Kidney capillary endothelial cell (primary cell): Measurements from ENCODE around the gene WDR64.

Experiments
- DNase-seq: peaks from one replicate; pipeline ENCODE4 v3.0.0-alpha.2; 2018; ENCODE audit warnings: low spot score

Gene WDR64

DNA sequence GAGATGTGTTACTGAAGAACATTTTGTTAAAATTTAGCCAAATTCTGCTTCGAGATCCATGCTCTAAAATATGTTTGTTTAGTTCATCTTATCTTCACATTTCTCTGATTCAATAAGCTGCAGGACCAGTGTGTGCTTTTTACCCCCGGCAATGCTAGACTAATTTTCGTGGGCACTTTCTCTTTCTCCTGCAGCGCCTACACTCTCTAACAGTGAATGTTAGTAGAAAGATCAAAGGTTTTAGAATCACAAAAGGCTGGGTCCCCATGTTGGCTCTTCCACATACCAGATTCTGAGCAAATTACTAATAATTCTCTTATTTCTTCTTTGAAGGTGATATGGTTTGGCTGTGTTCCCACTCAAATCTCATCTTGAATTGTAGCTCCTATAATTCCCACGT, 20.4 kb upstream of the WDR64 start:
- no peak for DNase-seq

DNA sequence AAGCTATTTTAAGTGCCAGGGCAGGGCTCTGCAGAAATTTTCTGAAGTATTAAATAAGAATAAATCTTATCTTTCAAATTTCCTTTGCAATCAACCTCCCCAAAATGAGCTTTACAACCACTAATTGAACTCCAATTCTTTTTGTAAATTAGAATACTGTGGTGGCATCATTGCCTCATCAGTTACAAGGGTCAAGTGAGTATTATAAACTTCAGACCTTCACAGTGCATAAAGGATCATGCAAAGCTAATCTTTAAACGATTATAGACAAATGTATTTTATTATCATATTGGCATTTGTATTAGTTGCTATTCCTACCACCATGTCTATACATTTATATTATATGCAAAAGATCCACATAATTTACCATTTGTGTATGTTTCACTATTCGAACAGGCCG, 19.1 kb upstream of the WDR64 start:
- no peak for DNase-seq

DNA sequence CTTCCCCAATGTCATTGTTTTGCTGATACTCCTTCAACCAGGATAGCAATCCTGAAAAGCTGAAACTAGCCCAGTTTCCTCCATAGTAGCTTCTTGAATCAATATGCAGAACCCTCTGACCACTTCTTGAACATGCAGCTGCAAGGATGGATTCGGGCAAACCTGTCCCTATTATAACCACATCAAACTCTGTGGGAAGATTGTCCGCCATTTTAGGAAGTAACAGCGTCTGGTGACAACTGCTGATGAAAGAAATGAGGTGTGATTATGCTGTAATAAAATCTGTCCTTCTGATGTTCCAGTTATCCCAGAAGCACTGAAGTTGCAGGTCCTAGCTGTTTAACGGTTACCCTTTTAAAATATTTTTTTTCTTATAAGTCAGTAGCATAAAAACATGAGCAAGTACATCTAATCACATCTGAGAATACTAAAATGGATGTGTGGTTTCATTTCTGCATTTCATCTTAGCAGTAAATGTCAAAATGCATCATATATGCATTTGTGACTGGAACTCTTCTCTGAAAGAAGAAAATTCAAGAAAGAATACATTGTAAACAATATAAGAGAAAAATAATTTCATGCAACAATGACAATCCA, 16.4 kb upstream of the WDR64 start:
- DNase-seq: no peak

DNA sequence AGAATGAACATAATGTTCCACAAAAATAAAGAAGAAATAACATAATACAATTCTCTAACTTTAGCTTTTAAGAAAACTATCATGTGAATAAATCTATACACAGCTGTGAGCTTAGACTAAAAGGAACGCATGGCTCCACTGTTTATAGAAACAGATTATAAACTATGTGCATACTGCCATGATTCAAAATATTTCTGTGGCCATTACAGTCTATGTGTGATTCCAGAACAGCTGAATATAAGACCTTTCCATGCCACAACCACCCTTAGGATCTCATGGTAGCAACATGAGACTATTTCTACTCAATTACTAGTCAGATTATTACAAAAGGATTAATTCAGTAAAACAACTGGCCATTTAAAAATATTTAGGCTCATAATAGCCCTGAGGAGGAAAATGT, 15.8 kb upstream of the WDR64 start:
- DNase-seq: no peak

DNA sequence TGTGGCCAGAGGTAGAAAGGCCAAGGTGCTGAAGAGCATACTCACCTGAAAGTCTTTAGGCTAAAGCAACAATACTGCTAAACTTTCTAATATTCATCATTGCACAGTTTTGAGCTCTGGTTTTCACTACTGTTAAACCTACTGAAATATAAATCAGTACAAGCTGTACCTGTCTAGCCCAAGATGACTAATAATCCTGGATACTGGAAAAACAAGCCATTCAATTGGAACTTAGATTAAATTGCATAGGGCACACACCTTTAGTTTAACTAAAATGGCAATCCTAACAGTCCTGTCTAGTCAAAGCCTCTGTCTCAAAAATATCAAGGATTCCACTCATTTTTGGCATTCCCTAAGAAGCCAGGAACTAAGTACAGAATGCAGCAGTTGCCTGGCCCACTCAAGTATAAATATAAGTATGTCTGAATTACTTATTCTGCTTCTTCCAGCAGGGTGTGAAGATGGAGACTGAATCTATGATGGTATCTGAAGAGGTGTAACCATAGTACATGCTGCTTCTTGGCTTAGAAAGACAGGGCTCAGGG, 15.0 kb upstream of the WDR64 start:
- no peak for DNase-seq

DNA sequence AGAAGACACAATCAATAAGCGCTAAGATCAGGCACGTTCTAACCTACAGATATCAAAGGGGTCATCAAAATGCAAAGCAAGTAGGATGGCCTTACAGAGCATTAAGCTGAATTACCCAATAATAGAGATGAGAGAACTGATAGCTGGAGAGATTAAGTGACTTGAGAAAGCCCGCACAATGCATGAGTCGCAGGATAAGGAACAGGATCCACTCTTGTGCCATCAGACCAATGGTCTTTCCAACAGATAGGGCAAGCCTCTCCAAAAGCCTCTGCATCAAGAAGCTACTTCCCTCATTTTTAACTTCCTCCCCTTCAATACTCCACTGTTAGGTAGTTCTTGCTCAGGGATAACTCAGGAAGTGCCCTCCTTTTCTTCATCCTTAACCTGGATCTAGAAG, 14.5 kb upstream of the WDR64 start:
- DNase-seq: no peak

DNA sequence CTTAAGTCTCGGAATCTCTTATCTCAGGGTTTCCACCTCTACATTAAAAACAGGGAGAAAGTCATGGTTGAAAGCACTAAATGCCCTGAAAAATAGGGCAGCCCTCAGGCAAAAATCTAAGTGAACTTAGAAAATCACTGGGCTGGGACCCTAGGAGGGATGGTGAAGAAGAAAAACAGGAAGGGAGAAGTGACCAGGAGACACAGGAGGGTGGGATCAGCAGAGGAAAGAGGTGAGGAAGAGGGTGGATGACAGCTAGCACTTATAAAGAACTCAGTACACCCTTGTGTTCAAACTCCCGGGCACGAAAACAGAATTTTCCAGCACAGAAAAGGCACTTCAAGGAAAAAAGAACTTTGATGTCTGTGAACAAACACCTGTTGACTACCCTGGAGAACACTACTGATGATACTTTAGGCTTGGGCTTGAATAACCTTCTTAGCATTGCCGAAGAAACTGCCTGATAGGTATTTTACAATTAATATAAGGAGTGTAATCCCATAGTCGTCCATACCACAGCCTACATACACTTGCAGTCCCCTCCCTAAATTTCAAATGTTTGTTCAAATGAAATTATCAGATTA, 13.9 kb upstream of the WDR64 start:
- no peak for DNase-seq

DNA sequence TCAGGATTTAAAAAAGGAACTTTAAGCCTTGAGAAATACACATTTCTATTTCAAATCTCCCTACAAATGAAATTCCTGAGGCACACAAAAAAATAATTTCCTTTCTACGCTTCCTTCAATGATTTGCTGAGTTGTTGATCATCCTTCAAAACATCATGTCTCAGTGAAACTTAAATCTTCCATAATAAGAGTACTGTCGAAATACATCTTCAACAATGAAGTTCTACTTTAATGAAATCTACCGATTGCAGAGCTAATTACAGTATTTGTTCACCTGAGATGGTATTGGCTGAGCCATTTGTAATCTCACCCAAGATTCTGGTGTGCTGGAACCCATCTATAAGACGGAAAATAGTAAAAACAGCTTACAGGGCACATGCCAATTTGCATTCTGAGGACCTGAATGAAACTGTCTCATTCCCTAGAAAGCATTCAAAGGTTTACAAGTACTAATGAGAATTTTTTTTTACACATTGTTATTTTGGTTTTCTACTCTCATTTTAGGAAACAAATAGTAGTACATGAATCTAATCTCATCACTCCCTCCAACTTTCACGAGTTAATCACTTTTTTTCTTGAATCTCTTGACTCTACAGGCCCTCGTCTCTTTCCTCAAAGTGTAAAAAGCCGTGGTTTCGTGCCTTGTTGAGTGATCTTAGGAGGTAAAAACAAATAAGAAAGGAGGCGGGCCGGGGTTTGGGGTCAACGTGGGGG, 13.0 kb upstream of the WDR64 start:
- DNase-seq: no peak

DNA sequence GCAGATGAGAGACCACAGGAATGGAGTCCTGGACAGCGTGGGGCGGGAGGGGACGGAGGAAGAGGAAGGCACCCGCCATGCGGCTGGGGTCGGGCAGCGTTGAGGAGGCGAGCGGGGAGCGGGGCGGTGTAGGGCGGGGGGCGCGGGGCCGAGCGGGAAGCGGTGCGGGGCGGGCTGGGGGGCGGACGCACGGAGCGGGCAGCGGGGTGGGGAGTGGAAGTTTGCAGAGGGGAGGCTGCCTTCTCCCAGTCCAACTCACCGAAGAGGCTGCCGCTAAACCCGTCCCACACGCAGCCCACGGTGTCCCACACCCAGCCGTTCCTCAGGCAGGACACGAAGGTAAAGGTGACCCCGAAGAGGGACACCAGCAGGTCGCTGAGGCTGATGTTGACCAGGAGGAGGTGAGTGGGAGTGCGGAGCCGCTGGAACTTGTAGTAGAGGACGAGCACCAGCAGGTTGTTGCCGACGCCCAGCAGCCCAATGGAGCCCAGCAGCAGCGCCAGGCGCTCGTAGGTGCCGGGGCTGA, 12.4 kb upstream of the WDR64 start:
- peak; percentile 38 for DNase-seq

DNA sequence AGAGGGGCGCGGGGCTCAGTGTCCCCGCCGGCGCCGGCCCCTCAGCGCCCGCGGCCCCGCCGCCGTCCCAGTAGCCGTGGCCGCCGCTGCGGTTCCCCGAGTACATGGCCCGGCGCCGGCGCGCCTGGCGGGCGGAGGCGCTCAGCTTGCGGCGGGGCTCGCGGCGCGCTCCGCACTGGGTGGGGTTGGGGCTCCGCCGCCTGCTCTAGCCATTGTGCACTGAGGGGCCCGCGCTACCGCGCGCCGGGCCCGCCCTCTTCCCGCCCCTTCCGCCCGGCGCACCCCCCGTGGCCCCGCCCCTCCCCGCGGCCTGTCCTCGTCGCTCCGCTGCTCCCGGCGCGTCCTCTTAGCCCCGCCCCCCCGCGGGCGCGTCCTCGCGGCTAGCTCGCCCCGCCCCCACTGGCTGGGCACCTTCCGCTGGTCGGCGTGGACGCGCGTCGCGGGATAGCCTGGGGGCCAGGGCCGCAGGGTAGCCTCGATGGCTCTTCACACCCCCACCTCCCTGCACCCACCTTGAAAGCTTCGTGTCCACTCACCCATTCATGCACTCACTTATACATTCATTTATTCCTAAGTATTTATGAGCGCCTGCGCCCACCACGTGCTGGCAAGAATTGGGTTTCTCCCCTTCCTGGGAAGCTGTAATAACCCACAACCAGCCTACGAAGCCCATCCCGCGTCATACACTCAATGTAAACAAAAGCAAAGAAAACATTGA, 11.8 kb upstream of the WDR64 start, which contains the start of the genes CHML and OPN3:
CHML (minus strand) TSS at position 221 of the 718 bp plus-strand sequence. CDS start 4,603 bp downstream, outside the sequence.
OPN3 (minus strand) TSS at position 221 of the 718 bp plus-strand sequence; CDS start at position 106, 115 bp downstream.
- DNase-seq: peak; percentile 82

DNA sequence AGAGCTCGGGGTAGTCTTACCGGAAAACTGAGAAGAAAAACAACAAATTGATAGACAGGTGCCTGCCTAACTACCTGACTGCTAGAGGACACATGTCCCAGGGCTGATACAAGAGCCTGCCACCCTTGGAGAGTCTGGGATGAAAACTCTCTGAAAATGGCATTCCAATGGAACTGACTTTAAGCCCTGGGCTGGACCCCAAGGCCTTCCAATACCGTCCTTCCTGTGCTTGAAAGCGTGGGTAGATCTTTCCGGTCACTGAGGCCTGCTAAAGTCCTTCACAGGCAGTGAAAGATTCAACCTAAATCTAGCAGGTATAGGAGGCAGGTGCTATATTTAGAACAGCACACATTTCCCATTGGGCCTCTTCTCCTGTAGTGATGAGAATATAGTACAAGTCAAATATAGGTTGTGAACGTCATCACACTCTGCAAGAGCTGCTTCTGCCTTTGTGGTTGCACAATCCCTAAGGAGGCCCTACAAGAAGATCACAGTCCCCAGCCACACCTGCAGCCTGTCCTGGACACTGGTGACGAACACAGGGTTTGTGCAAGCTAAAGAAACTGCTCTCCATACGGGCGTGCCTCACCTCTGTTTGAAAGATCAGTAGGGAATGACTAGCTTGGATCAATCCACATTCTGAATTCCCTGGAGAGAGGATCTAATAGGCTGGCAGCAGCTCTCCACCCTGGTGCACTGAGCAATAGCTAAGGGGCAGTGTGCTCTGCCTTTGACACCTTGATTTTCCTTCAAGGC, 11.0 kb upstream of the WDR64 start:
- DNase-seq: no peak

DNA sequence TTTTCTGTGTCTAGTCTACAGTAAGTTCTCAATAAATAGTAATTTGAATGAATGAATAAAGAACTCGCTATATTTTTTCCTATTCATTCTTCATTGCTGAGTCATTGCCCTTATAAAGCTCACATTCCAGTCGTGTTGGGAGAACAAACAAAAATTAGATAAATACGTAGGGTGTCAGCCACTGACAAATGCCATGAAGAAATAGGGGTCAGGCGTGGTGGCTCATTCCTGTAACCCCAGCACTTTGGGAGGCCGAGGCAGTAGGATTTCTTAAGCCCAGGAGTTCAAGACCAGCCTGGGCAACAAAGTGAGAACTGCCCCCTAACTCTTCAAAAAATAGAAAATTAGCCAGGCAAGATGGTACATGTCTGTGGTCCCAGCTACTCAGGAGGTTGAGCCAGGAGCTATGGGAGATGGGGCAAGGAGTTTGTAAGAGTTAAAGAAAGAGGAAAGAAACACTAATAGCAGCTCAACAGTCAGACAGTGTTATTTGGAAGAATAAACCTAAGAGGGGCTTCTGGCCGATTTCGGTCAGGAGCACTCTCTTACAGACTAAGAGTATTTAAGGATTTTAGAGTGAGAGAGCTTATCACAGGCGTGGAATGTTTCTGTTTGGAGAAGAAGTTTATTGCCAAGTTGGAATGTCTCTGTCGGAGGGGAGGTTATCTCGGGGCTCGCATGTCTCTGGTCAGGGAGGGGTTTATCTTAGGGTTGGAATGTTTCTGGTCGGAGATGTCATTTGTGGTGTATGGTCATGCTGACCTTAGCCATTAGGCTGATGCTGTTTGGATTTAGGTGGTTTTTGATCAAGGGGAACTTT, 10.1 kb upstream of the WDR64 start:
- DNase-seq: no peak

DNA sequence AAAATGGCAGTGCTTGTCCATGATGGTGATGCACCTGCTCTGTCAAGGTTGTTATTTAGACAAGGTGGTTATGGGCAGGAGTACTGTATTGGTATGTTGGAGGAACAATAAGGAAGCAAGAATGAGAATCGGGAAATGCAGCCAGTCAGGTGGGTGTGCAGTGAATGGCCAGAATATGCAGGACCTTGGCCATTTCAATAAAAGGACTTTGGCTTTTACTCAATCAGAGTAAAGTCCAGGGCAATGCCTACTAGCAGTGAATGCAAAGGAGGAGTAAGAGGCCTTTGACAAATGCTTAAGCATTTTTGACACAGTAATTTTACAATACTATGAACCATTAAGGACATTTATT, 9.5 kb upstream of the WDR64 start:
- no peak for DNase-seq

DNA sequence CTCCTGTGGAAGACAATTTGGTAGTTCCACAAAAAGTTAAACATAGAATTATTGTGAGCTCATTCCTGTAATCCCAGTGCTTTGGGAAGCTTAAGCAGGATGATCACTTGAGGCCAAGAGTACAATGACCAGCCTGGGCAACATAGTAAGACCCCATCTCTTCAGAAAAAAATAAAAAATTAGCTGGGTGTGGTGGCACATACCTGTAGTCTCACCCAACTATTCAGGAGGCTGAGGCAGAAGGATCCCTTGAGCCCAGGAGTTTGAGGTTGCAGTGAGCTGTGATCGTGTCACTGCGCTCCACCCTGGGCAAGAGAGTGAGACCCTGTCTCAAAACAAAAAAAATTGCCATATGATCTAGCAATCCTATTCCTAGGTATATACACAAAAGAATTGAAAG, 7.8 kb upstream of the WDR64 start:
- no peak for DNase-seq

DNA sequence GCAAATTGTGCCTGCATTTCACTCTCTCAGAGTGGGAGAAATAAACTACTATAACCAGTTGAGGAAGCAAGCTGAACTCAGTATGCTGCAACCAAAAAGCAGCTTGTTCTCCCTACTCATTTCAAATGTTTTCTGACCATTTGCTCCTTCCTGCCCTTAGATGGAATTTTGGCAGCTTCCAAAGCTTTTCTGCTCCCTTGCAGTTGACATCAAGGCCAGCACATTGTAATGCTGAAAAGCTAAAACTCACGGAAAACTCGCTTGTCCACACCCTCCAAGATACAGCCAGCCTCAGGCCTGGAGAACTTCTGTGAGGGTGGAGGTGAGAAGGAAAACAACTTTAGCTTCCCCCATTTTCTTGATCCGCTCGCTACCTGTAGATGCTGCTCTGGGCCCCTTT, 6.9 kb upstream of the WDR64 start:
- DNase-seq: no peak

DNA sequence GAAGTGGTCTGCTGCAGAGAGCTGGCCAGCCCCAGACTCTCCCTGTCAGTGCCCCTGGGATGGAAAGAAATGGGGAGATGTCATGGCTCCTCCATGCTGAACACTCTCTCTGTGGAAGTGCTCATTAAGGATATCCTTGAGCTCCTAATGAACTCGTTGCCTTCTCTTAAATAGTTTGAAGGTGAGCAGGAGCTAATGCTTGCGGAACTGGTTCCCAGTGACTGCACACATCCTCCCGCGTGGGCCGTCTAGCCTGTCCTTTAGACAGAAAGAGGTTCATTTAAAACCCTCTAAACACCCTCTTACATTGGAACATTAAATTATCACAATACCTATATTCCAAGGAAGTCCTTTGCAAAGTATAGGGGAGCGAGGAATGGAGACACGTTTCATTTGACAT, 5.9 kb upstream of the WDR64 start:
- DNase-seq: no peak

DNA sequence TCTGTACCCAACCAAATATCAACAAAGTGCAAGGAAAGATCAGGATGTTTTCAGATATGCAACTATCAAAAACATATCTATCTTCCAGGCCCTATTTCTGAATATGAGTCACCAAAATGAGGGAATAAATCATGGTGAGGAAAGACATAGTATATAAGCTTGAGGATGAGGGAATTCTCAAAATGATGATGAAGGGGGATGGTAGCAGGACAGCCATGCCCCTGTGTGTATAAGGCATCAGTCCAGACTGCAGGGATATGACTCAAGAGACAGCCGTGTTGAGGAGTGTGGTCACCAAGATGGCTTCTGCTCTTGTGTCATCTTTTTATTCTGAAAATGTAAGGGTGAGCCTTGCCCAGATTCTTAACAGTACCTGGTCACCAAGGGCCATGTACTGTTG, 4.4 kb upstream of the WDR64 start:
- no peak for DNase-seq

DNA sequence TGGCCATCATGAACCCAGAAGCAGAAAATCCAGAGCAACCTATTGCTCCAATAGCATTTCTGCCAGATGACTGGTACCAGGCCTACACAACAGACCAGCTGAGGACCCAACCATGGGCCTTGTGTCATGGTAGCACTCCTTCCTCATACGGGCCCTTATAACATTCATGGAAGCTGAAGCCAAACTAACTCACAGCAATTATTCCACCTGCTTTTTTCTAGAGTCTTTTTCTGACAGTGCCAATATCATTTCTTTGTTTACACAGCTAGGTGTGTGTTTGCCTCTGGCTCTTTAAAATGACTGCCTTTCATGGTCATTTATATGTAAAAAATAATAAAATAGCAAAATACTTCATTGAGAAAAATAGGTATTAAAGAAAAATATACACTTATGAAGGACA, 3.9 kb upstream of the WDR64 start:
- no peak for DNase-seq

DNA sequence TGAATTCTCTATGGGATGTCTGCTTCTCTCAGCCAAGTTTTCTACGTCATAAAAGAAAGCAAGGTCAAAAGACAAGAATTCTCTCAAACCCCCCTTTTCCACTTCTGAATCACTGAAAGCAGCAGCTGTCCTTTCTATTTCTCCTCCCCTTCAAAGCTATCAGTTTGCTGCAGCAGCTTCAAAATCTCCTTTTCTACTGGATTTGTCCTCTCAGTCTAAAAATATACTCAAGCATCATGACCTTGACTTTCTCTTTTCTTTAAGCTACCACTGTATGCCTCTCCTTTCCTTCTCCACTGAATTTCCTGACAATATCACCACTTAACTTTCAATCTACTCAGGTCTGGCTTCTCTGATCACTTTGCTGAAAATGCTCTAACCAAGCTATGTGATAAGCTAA, 1.9 kb downstream of the WDR64 start:
- DNase-seq: no peak

DNA sequence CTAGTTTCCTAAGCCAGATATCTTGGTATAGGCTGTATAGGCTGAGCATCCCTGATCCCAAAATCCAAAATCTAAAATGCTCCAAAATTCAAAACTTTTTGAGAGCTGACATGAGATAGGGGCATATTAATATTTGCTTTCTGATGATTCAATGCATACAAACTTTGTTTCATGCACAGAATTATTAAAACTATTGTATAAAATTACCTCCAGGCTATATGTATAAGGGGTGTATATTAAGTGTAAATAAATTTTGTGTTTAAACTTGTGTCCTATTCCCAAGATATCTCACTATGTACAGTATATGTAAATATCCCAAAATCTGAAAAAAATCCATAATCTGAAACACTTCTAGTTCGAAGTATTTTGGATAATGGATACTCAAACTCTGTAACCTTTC, 2.6 kb downstream of the WDR64 start:
- no peak for DNase-seq
